Germinal center (tissue), 1 donor: ENCODE data around the gene FBH1.
"Not testable (repeated sequence)": the region's sequence is repeated elsewhere in the genome, so short reads cannot be mapped to it uniquely, and the experiment has no call there.

Source experiments
- DNase-seq: peaks from one replicate; pipeline ENCODE4 v3.0.0; 2012; ENCODE audit warnings: mixed read lengths, low spot score

Gene FBH1

GRCh38 chr10:5903563-5903962, 13.5 kb downstream of the FBH1 start:
- DNase-seq = no peak

GRCh38 chr10:5904227-5904626, 14.2 kb downstream of the FBH1 start:
- DNase-seq = no peak

GRCh38 chr10:5905854-5906507, 15.9 kb downstream of the FBH1 start:
- DNase-seq = no peak

- DNase-seq = no peak
Observed at GRCh38 chr10:5906651-5907050, 16.6 kb downstream of the FBH1 start.

- not testable (repeated sequence) for DNase-seq
Observed at GRCh38 chr10:5908676-5909075, 18.6 kb downstream of the FBH1 start.

GRCh38 chr10:5910323-5911100, 20.5 kb downstream of the FBH1 start:
- no peak for DNase-seq

- DNase-seq = no peak
Observed at GRCh38 chr10:5911670-5912069, 21.6 kb downstream of the FBH1 start.

GRCh38 chr10:5913736-5914135, 23.7 kb downstream of the FBH1 start:
- DNase-seq = no peak

- no peak for DNase-seq
Observed at GRCh38 chr10:5915451-5915850, 25.4 kb downstream of the FBH1 start.

GRCh38 chr10:5917305-5917704, 27.3 kb downstream of the FBH1 start:
- DNase-seq = no peak

GRCh38 chr10:5918763-5919162, 28.7 kb downstream of the FBH1 start:
- no peak for DNase-seq

GRCh38 chr10:5919568-5919967, 29.5 kb downstream of the FBH1 start:
- DNase-seq = no peak

GRCh38 chr10:5921746-5922145, 31.7 kb downstream of the FBH1 start:
- no peak for DNase-seq

GRCh38 chr10:5924889-5925288, 34.8 kb downstream of the FBH1 start:
- DNase-seq = no peak

- DNase-seq = no peak
Observed at GRCh38 chr10:5927306-5927705, 37.3 kb downstream of the FBH1 start.

- DNase-seq = no peak
Observed at GRCh38 chr10:5929442-5929841, 39.4 kb downstream of the FBH1 start.

- DNase-seq = no peak
Observed at GRCh38 chr10:5930272-5930671, 40.2 kb downstream of the FBH1 start.

GRCh38 chr10:5932345-5932744, 42.3 kb downstream of the FBH1 start:
- no peak for DNase-seq

- DNase-seq = no peak
Observed at GRCh38 chr10:5933909-5934546, 44.0 kb downstream of the FBH1 start.

- DNase-seq = no peak
Observed at GRCh38 chr10:5935628-5936027, 45.6 kb downstream of the FBH1 start.

- no peak for DNase-seq
Observed at GRCh38 chr10:5937016-5937415, 47.0 kb downstream of the FBH1 start.

GRCh38 chr10:5938291-5938690, 48.2 kb downstream of the FBH1 start:
- no peak for DNase-seq

GRCh38 chr10:5940807-5941218, 50.8 kb downstream of the FBH1 start:
- DNase-seq = no peak
